Endodermal cell (in vitro differentiated cells): ENCODE results near the gene GRIK3. TPM values are rescaled to one million over a fixed set of nuclear protein-coding genes. Genes with fewer than 3 reads are reported as not detected.

Experiments
- DNase-seq: peaks from one replicate; pipeline ENCODE4 v3.0.0-alpha.2; 2017
- H3K27ac ChIP-seq: 2 replicates; pipeline ENCODE4 v1.5.1; 2013; ENCODE audit warnings: mild to moderate bottlenecking, low read depth, low read length, moderate library complexity
- H3K27me3 ChIP-seq: 2 replicates; pipeline ENCODE4 v1.6.1; 2013; ENCODE audit warnings: mild to moderate bottlenecking, low read length, moderate library complexity; ENCODE audit not compliant: insufficient read depth, control insufficient read depth, poor library complexity, severe bottlenecking
- H3K36me3 ChIP-seq: 2 replicates; pipeline ENCODE4 v1.7.0; 2013; ENCODE audit warnings: mild to moderate bottlenecking, low read length, moderate library complexity; ENCODE audit not compliant: control insufficient read depth, insufficient read depth
- H3K4me1 ChIP-seq: one replicate; pipeline ENCODE4 v1.7.0; 2013; ENCODE audit warnings: low read length; ENCODE audit not compliant: control insufficient read depth, insufficient read depth
- H3K4me3 ChIP-seq: 2 replicates; pipeline ENCODE4 v1.5.1; 2013; ENCODE audit warnings: mild to moderate bottlenecking, low read length, moderate library complexity
- H3K9ac ChIP-seq: 2 replicates; pipeline ENCODE4 v1.6.1; 2013; ENCODE audit warnings: mild to moderate bottlenecking, low read length, moderate library complexity; ENCODE audit not compliant: poor library complexity, severe bottlenecking; ENCODE audit errors: extremely low read depth
- H3K9me3 ChIP-seq: 2 replicates; pipeline ENCODE4 v1.6.1; 2013; ENCODE audit warnings: mild to moderate bottlenecking, low read length, moderate library complexity; ENCODE audit not compliant: control insufficient read depth
- H3K27ac Mint-ChIP-seq: 2 replicates; pipeline ENCODE4 v1.8.0; 2020; ENCODE audit warnings: mixed read lengths
- H3K27me3 Mint-ChIP-seq: 2 replicates; pipeline ENCODE4 v1.8.0; 2021; ENCODE audit warnings: mild to moderate bottlenecking, mixed read lengths; ENCODE audit not compliant: insufficient read depth
- H3K36me3 Mint-ChIP-seq: 2 replicates; pipeline ENCODE4 v1.8.0; 2020; ENCODE audit warnings: low read depth, mixed read lengths
- H3K4me1 Mint-ChIP-seq: 2 replicates; pipeline ENCODE4 v1.8.0; 2020; ENCODE audit warnings: mixed read lengths
- H3K4me3 Mint-ChIP-seq: 2 replicates; pipeline ENCODE4 v1.8.0; 2020; ENCODE audit warnings: mild to moderate bottlenecking, moderate library complexity, mixed read lengths
- H3K9me3 Mint-ChIP-seq: 2 replicates; pipeline ENCODE4 v1.8.0; 2020; ENCODE audit warnings: mild to moderate bottlenecking, mixed read lengths
- CTCF ChIP-seq: fragments of 200-600 bp; sonication (generic); conservative IDR thresholded peaks from 2 replicates; pipeline ENCODE4 v1.5.0; 2021; ENCODE audit warnings: antibody characterized with exemption, mild to moderate bottlenecking
- WGBS, 2 experiments: methylation state at CpG; one replicate each; pipeline versions ENCODE4 v1.1.5 to v1.1.7; 2013; ENCODE audit warnings: missing lambda C conversion rate in 2 of 2, mixed read lengths in 1 of 2; ENCODE audit not compliant: insufficient coverage in 1 of 2, insufficient read length in 1 of 2; 5-methylcytosine and 5-hydroxymethylcytosine counted together
- total RNA-seq, 2 donors: library from RNA; stranded (reverse); fragmentation: NEBNext Ultra II Directional in 1 of 2; extraction: Animal tissue kit (Norgen Biotek cat#: 25700) in 1 of 2; gene quantifications; 2 replicates in 1 of 2; 3 replicates in 1 of 2; pipeline ENCODE4 v1.2.1, GENCODE V29; 2021

Gene GRIK3
- total RNA-seq, 2 donors from 2014 or later: 13.4 to 32.4 TPM

DNA sequence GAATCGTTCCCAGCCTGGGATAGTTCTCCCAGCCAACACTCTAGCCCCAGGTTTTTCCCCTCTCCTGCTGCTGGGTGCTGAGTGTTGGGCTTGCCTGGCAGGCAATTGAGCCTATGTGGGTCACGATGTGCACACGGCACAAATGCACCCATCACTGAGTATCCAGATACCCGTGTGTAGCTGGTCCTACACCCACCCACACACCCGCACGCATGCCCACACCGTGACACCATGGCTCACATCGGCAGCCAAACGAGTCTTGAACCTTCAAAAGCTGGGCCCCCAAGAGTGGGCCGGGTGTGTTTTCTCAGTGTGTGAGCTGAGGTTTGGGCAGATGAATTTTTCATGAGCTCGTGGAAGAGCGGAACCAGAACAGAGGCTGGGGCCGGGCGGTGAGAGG is 188.5 kb downstream of the GRIK3 start:
- Histone ChIP-seq H3K9me3 (no peaks in the 10 kb centered on the region), H3K36me3 (no peaks in the 10 kb centered on the region), H3K4me1 (peaks cover 3% of the 10 kb centered on the region), H3K27ac (no peak overlapping the region), H3K27me3 (no peaks in the 10 kb centered on the region), H3K9ac (no peak overlapping the region), H3K4me3 (no peak overlapping the region)
- H3K4me3 Mint-ChIP-seq: no peak overlapping the region
- peaks cover 33% of the 10 kb centered on the region for H3K4me1 Mint-ChIP-seq
- no peak for DNase-seq
- H3K27me3 Mint-ChIP-seq: peaks cover 3% of the 10 kb centered on the region
- WGBS, 2 experiments: 90 to 92% methylated on average over 6 to 14 of the region's 14 CpGs
- no peaks in the 10 kb centered on the region for H3K36me3 Mint-ChIP-seq
- H3K9me3 Mint-ChIP-seq: no peaks in the 10 kb centered on the region
- H3K27ac Mint-ChIP-seq: peak overlapping the region; percentile 39
- TF ChIP-seq CTCF: no peak

DNA sequence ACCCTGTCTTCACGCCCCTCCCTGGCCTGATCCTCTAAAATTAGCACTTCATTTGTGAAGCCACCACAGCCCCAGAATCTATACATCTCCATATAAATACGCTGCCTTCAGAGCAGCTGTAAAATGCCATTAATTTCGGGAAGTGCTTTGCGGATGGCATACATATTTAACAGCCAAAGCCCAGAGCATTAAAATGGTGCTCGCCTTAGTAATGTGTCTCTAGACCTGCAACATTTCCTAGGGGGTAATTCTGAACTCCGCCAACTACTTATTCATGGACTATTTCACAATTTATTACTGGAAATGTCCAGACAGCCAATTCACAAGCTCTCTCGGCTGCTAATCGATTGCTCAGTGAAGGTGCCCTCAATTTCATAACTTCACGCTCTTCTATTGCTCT is 189.4 kb downstream of the GRIK3 start:
- Histone ChIP-seq H3K27ac (no peak overlapping the region), H3K4me1 (peaks cover 3% of the 10 kb centered on the region), H3K4me3 (no peak overlapping the region), H3K27me3 (no peaks in the 10 kb centered on the region), H3K36me3 (no peaks in the 10 kb centered on the region), H3K9me3 (no peaks in the 10 kb centered on the region), H3K9ac (no peak overlapping the region)
- no peak for TF ChIP-seq CTCF
- Mint-ChIP-seq H3K4me1 (peaks cover 33% of the 10 kb centered on the region), H3K27me3 (peaks cover 3% of the 10 kb centered on the region), H3K36me3 (no peaks in the 10 kb centered on the region), H3K9me3 (no peaks in the 10 kb centered on the region), H3K4me3 (no peak overlapping the region), H3K27ac (no peak overlapping the region)
- no peak for DNase-seq
- 87 to 91% methylated on average over 7 to 9 of the region's 9 CpGs for WGBS, 2 experiments

GRCh38 chr1:36843906-36844610 is 190.3 kb downstream of the GRIK3 start:
- no peak for DNase-seq
- peaks cover 3% of the 10 kb centered on the region for H3K4me1 ChIP-seq
- no peaks in the 10 kb centered on the region for H3K36me3 Mint-ChIP-seq
- no peak overlapping the region for H3K27ac ChIP-seq
- H3K4me3 Mint-ChIP-seq: no peak overlapping the region
- no peak overlapping the region for H3K9ac ChIP-seq
- no peaks in the 10 kb centered on the region for H3K27me3 Mint-ChIP-seq
- no peaks in the 10 kb centered on the region for H3K9me3 Mint-ChIP-seq
- no peaks in the 10 kb centered on the region for H3K27me3 ChIP-seq
- no peak overlapping the region for H3K4me3 ChIP-seq
- WGBS, 2 experiments: 84 to 92% methylated on average over 6 to 11 of the region's 11 CpGs
- H3K36me3 ChIP-seq: no peaks in the 10 kb centered on the region
- no peaks in the 10 kb centered on the region for H3K9me3 ChIP-seq
- H3K4me1 Mint-ChIP-seq: peaks cover 33% of the 10 kb centered on the region
- TF ChIP-seq CTCF: no peak
- no peak overlapping the region for H3K27ac Mint-ChIP-seq
